Right renal cortex interstitium (tissue), 3 donors: Measurements from ENCODE around the gene NXF1. TPM values are rescaled to one million over a fixed set of nuclear protein-coding genes. Genes with fewer than 3 reads are reported as not detected.
"Not testable (repeated sequence)": the region's sequence is repeated elsewhere in the genome, so short reads cannot be mapped to it uniquely, and the experiment has no call there.

ENCODE experiments used
- DNase-seq, 3 donors: peaks; one replicate each; pipeline ENCODE4 v3.0.0-alpha.2; 2013; ENCODE audit warnings: low read depth in 3 of 3, low spot score in 2 of 3
- polyA plus RNA-seq, 3 donors: library from polyadenylated mRNA; unstranded; fragments of 120-200 nt; gene quantifications; one replicate each; pipeline ENCODE4 v1.2.1, GENCODE V29; 2013; ENCODE audit not compliant: insufficient read length in 3 of 3

The NXF1 gene
- polyA plus RNA-seq, 3 donors: 107 to 140 (median 121) TPM

GRCh38 chr11:62832336-62833234 lies 27.3 kb upstream of the NXF1 start, which contains the start of gene TEX54:
TEX54 (minus strand) TSS chr11:62832841.
- DNase-seq: no peak

GRCh38 chr11:62831520-62832335 lies 26.5 kb upstream of the NXF1 start, which contains the start of gene STX5:
STX5 (minus strand) TSS chr11:62832051; CDS start chr11:62831243, 808 bp downstream.
- peak; percentile 95 to 98 (median 97) for DNase-seq

- DNase-seq: no peak
Measured at GRCh38 chr11:62830904-62831519, 25.8 kb upstream of the NXF1 start.

GRCh38 chr11:62828130-62828529 lies 22.9 kb upstream of the NXF1 start:
- DNase-seq: not testable (repeated sequence)

GRCh38 chr11:62823677-62824076 lies 18.4 kb upstream of the NXF1 start:
- no peak for DNase-seq

- DNase-seq: no peak
Measured at GRCh38 chr11:62817129-62817528, 11.9 kb upstream of the NXF1 start.

GRCh38 chr11:62816557-62816956 lies 11.3 kb upstream of the NXF1 start:
- no peak for DNase-seq

GRCh38 chr11:62811659-62812058 lies 6.4 kb upstream of the NXF1 start:
- DNase-seq: no peak

GRCh38 chr11:62810748-62811147 lies 5.5 kb upstream of the NXF1 start:
- DNase-seq: no peak

GRCh38 chr11:62806611-62807121 lies 1.4 kb upstream of the NXF1 start:
- no peak for DNase-seq

- no peak for DNase-seq
Measured at GRCh38 chr11:62805961-62806441, 761 bp upstream of the NXF1 start.

- peak in 1 of 3 donors; percentile 40 for DNase-seq
Measured at GRCh38 chr11:62804310-62805075, 747 bp downstream of the NXF1 start.

- DNase-seq: no peak
Measured at GRCh38 chr11:62801071-62801470, 4.2 kb downstream of the NXF1 start.

GRCh38 chr11:62799486-62799885 lies 5.8 kb downstream of the NXF1 start:
- DNase-seq: no peak

- no peak for DNase-seq
Measured at GRCh38 chr11:62796281-62796680, 9.0 kb downstream of the NXF1 start.

- DNase-seq: no peak
Measured at GRCh38 chr11:62794201-62794775, 11.0 kb downstream of the NXF1 start.

- DNase-seq: no peak
Measured at GRCh38 chr11:62792202-62792575, 13.1 kb downstream of the NXF1 start.

- peak in 2 of 3 donors; percentile 43 to 75 for DNase-seq
Measured at GRCh38 chr11:62791501-62792201, 13.6 kb downstream of the NXF1 start, which contains the start of gene TMEM223. TMEM223 (minus strand) TSS chr11:62792006; CDS start chr11:62791994, 12 bp downstream.

- no peak for DNase-seq
Measured at GRCh38 chr11:62789576-62789975, 15.7 kb downstream of the NXF1 start.
